GM12878 (cell line): Measurements from ENCODE around the gene FYB1. TPM values are rescaled to one million over a fixed set of nuclear protein-coding genes. Genes with fewer than 3 reads are reported as not detected.

Experiments
- ATAC-seq: fragments of 200-7000 bp; cut with Tn5 transposase; 3 replicates; pipeline ENCODE4 v1.9.1; 2020; ENCODE audit warnings: mild to moderate bottlenecking, moderate library complexity
- BruUV-seq: library from RNA; stranded (reverse); fragments of 400-500 nt; replicated peaks from 2 replicates; lab custom pipeline; 2021; lab: Mats Ljungman, UMichigan
- CTCF ChIA-PET: fragments of 300-600 bp; sonication (Branson Sonifier 250); formaldehyde crosslinking; extraction: SDS; loops from one replicate; lab custom pipeline; 2021; ENCODE audit warnings: inconsistent platforms; lab: Yijun Ruan, JAX
- POLR2A ChIA-PET: fragments of 350-600 bp; formaldehyde crosslinking; extraction: SDS; loops from one replicate; lab custom pipeline; 2021; ENCODE audit warnings: inconsistent platforms; lab: Charles Lee
- RAD21 ChIA-PET: fragments of 300-600 bp; sonication (Branson Sonifier 250); formaldehyde crosslinking; loops from one replicate; lab custom pipeline; 2023; ENCODE audit warnings: antibody characterized with exemption; ENCODE audit not compliant: unreplicated experiment; lab: Charles Lee
- SMC1A ChIA-PET: fragments of 300-600 bp; sonication (Branson Sonifier 250); formaldehyde crosslinking; loops from one replicate; lab custom pipeline; 2023; ENCODE audit not compliant: unreplicated experiment, uncharacterized antibody; lab: Charles Lee
- DNase-seq: peaks from one replicate; pipeline ENCODE4 v3.0.0-alpha.2; 2011; ENCODE audit warnings: low read depth, low spot score
- FAIRE-seq: peaks from 3 replicates; lab custom pipeline; 2011; peaks lifted over from hg19 to GRCh38; lab: Jason Lieb, UNC
- H2AFZ ChIP-seq: 2 replicates; pipeline ENCODE4 v1.6.0; 2011; ENCODE audit warnings: low read depth, low read length, control low read depth; ENCODE audit not compliant: control insufficient read depth
- H3K27ac ChIP-seq: 2 replicates; pipeline ENCODE4 v1.5.1; 2011; ENCODE audit warnings: control low read depth; ENCODE audit not compliant: control insufficient read depth, insufficient read depth
- H3K27me3 ChIP-seq, 2 experiments: replicated peaks in 1 of 2; 2 replicates each; pipeline versions ENCODE4 v1.6.0 to v1.6.1; 2011; ENCODE audit warnings: low read length in 1 of 2; ENCODE audit not compliant: control insufficient read depth in 2 of 2, insufficient read depth in 2 of 2
- H3K36me3 ChIP-seq, 2 experiments: 2 replicates each; pipeline ENCODE4 v1.5.1; 2011; ENCODE audit warnings: low read length in 1 of 2; ENCODE audit not compliant: control insufficient read depth in 2 of 2, insufficient read depth in 2 of 2
- H3K4me1 ChIP-seq: 2 replicates; pipeline ENCODE4 v1.6.1; 2011; ENCODE audit warnings: mild to moderate bottlenecking, low read length, moderate library complexity, mixed read lengths; ENCODE audit not compliant: control insufficient read depth, insufficient read depth
- H3K4me2 ChIP-seq: 2 replicates; pipeline ENCODE4 v1.6.0; 2011; ENCODE audit warnings: control low read depth; ENCODE audit not compliant: control insufficient read depth, insufficient read depth
- H3K4me3 ChIP-seq: fragments of 200-600 bp; sonication (generic); 2 replicates; pipeline ENCODE4 v1.5.1; 2016
- H3K79me2 ChIP-seq: 2 replicates; pipeline ENCODE4 v1.6.0; 2011; ENCODE audit warnings: low read length; ENCODE audit not compliant: control insufficient read depth, insufficient read depth
- H3K9ac ChIP-seq: 2 replicates; pipeline ENCODE4 v1.8.0; 2011; ENCODE audit warnings: low read length, control low read depth, mixed read lengths; ENCODE audit not compliant: control insufficient read depth, insufficient read depth
- H3K9me3 ChIP-seq: replicated peaks from 3 replicates; pipeline ENCODE4 v1.5.1; 2011; ENCODE audit warnings: mild to moderate bottlenecking, low read length; ENCODE audit not compliant: control insufficient read depth, insufficient read depth
- H4K20me1 ChIP-seq: 2 replicates; pipeline ENCODE4 v1.6.0; 2011; ENCODE audit not compliant: control insufficient read depth, insufficient read depth
- ASH2L ChIP-seq: fragments of 300-600, 200-600 bp; sonication (generic); IDR thresholded peaks from 2 replicates; pipeline ENCODE4 v1.6.1; 2017; ENCODE audit warnings: low read depth, mild to moderate bottlenecking, borderline replicate concordance
- EGR1 ChIP-seq, 2 experiments: IDR thresholded peaks; 1 replicate in 1 of 2; 2 replicates in 1 of 2; pipeline ENCODE4 v1.6.1; 2011 to 2012; ENCODE audit warnings: low read depth in 2 of 2, low read length in 2 of 2, borderline replicate concordance in 1 of 2, mild to moderate bottlenecking in 1 of 2, moderate library complexity in 1 of 2
- EP300 ChIP-seq, 2 experiments: fragments of 150-350 bp in 1 of 2; IDR thresholded peaks; 2 replicates each; pipeline ENCODE4 v1.6.1; 2011 to 2012; ENCODE audit warnings: low read depth in 2 of 2, low read length in 2 of 2, borderline replicate concordance in 1 of 2, improper control_type of control experiment in 1 of 2, inconsistent platforms in 1 of 2; ENCODE audit not compliant: control insufficient read depth in 1 of 2
- GABPA ChIP-seq: IDR thresholded peaks from 2 replicates; pipeline ENCODE4 v1.6.1; 2014; ENCODE audit warnings: antibody characterized with exemption, low read depth, mild to moderate bottlenecking, inconsistent platforms
- JUNB ChIP-seq: IDR thresholded peaks from 2 replicates; pipeline ENCODE4 v1.6.1; 2016; ENCODE audit warnings: antibody characterized with exemption, mild to moderate bottlenecking
- MYC ChIP-seq: IDR thresholded peaks from 2 replicates; pipeline ENCODE4 v1.6.1; 2011; ENCODE audit warnings: mild to moderate bottlenecking, low read length, moderate library complexity, inconsistent platforms; ENCODE audit not compliant: insufficient read depth, insufficient replicate concordance, insufficient read length, severe bottlenecking
- PAX8 ChIP-seq: fragments of 450-650 bp; IDR thresholded peaks from 2 replicates; pipeline ENCODE4 v1.6.1; 2017; ENCODE audit warnings: mild to moderate bottlenecking, moderate library complexity
- POLR2A ChIP-seq: IDR thresholded peaks from 2 replicates; pipeline ENCODE4 v1.6.1; 2011; ENCODE audit warnings: low read depth, mild to moderate bottlenecking, low read length
- SIN3A ChIP-seq: IDR thresholded peaks from 2 replicates; pipeline ENCODE4 v1.6.1; 2012; ENCODE audit warnings: low read depth, low read length, improper control_type of control experiment
- SP1 ChIP-seq: IDR thresholded peaks from one replicate; pipeline ENCODE4 v1.6.1; 2011; ENCODE audit warnings: low read depth, low read length
- SUPT20H ChIP-seq: IDR thresholded peaks from 2 replicates; pipeline ENCODE4 v1.6.1; 2011; ENCODE audit warnings: low read depth, mild to moderate bottlenecking, low read length, moderate library complexity, borderline replicate concordance; ENCODE audit not compliant: control insufficient read depth
- ZNF24 ChIP-seq: fragments of 450-650 bp; IDR thresholded peaks from 2 replicates; pipeline ENCODE4 v1.6.1; 2017; ENCODE audit warnings: antibody characterized with exemption, mild to moderate bottlenecking
- WGBS: methylation state at CpG from one replicate; pipeline ENCODE4 v1.1.6; 2016; ENCODE audit warnings: low lambda C conversion rate; ENCODE audit not compliant: insufficient replicate concordance, insufficient coverage; ENCODE audit errors: missing lambda C conversion rate; 5-methylcytosine and 5-hydroxymethylcytosine counted together
- in situ Hi-C: fragments of 300-500 bp; cut with MboI; formaldehyde crosslinking; loops from 9 replicates; pipeline ENCODE4 v1.14.3; 2018; ENCODE audit warnings: mixed read lengths
- intact Hi-C: fragments of 100-400 bp; cut with micrococcal nuclease; formaldehyde crosslinking; loops from one replicate; pipeline ENCODE4 v1.14.2; 2022; ENCODE audit not compliant: unreplicated experiment
- polyA plus RNA-seq, 11 experiments: library from polyadenylated mRNA; depleted of rRNA in 4 of 11; unstranded in 6 of 11; stranded (reverse) in 5 of 11; fragments of >200 nt; fragmentation: Nextera tagmentation in 4 of 11; fragmentation: Illumina TruSeq in 1 of 11; extraction: Ambion mirVana in 4 of 11; extraction: Trizol in 1 of 11; gene quantifications; 1 replicate in 1 of 11; 2 replicates in 10 of 11; pipeline versions ENCODE4 v1.2.1 to v1.2.3, GENCODE V29; 2011 to 2016; ENCODE audit warnings: inconsistent platforms in 2 of 11, missing spikeins in 2 of 11, low read depth in 1 of 11
- total RNA-seq, 4 experiments: library from RNA; depleted of rRNA in 3 of 4; stranded (reverse); fragments of >200 nt in 3 of 4; fragmentation: Illumina TruSeq in 1 of 4; extraction: Trizol in 1 of 4; gene quantifications; 2 replicates each; pipeline versions ENCODE4 v1.2.1 to v1.2.3, GENCODE V29; 2013 to 2021
- TF ChIP-seq, protein P1 (sequence below): fragments of 450-650 bp; formaldehyde crosslinking; IDR thresholded peaks from 2 replicates; pipeline ENCODE4 v1.5.0; 2022; ENCODE audit warnings: mild to moderate bottlenecking, missing genetic modification characterization
- TF ChIP-seq, protein P2 (sequence below): fragments of 450-650 bp; IDR thresholded peaks from 2 replicates; pipeline ENCODE4 v1.6.1; 2017; ENCODE audit warnings: mild to moderate bottlenecking, moderate library complexity
- TF ChIP-seq, protein P3 (sequence below): fragments of 450-650 bp; IDR thresholded peaks from 2 replicates; pipeline ENCODE4 v1.6.1; 2017; ENCODE audit warnings: antibody characterized with exemption, mild to moderate bottlenecking, moderate library complexity

The FYB1 gene
- total and polyA plus RNA-seq, 10 of the 15 experiments (the other 5 are each of a cell fraction or from before 2014, with no cell fraction given): 0.06 to 4.3 (median 0.25) TPM; not detected in 2

DNA sequence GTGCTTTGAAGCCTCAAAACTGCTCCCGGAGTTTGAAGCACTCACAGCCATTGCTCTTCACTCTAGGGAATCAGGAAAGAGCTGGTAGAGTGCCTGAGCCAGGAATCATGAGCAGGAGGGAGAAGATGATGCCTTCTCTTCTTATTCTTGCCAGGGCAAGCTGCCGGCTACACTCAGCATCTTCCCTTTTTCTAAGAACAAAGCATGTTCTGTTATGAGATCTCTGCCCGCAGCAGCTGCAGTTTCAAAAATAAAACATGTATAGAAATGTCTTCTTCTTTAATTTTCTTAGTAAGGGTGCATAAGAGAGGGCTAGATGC is 87.3 kb downstream of the FYB1 start:
- Histone ChIP-seq H3K36me3 (no peaks in the 10 kb centered on the region), H3K4me2 (no peak overlapping the region), H3K4me3 (no peak overlapping the region), H3K9ac (no peak overlapping the region), H2AFZ (no peak overlapping the region), H3K79me2 (no peaks in the 10 kb centered on the region), H4K20me1 (no peaks in the 10 kb centered on the region), H3K9me3 (no peaks in the 10 kb centered on the region), H3K27me3 (no peaks in the 10 kb centered on the region), H3K27ac (no peak overlapping the region), H3K4me1 (no peaks in the 10 kb centered on the region)
- RAD21 ChIA-PET: no interaction called here
- intact Hi-C loops: no loop called here
- no peak for DNase-seq
- in situ Hi-C loops: no loop called here
- SMC1A ChIA-PET: interaction anchor here (1.0 kb wide), 1 partner anchor 690 kb away, joined by 3 read pairs; no protein-coding TSS in a partner anchor
- no peak for ATAC-seq
- POLR2A ChIA-PET: no interaction called here
- no peak for FAIRE-seq
- WGBS: 17% methylated on average over 3 of the region's 3 CpGs
- CTCF ChIA-PET: no interaction called here
- no TSS peak for BruUV-seq
- TF ChIP-seq JUNB (no peak), POLR2A (no peak), EGR1 (IDR thresholded peaks at IDR 0.05; ENCODE audit: borderline replicate concordance in 1 of 2, low read depth in 2 of 2, low read length in 2 of 2) (no peak), GABPA (no peak), ZNF24 (no peak), MYC (no peak), SUPT20H (no peak), SP1 (no peak), PAX8 (no peak), EP300 (IDR thresholded peaks at IDR 0.05; ENCODE audit: borderline replicate concordance in 1 of 2, control insufficient read depth in 1 of 2, low read depth in 2 of 2, low read length in 2 of 2) (no peak), SIN3A (no peak), ASH2L (no peak)
- TF ChIP-seq, protein P1, sequence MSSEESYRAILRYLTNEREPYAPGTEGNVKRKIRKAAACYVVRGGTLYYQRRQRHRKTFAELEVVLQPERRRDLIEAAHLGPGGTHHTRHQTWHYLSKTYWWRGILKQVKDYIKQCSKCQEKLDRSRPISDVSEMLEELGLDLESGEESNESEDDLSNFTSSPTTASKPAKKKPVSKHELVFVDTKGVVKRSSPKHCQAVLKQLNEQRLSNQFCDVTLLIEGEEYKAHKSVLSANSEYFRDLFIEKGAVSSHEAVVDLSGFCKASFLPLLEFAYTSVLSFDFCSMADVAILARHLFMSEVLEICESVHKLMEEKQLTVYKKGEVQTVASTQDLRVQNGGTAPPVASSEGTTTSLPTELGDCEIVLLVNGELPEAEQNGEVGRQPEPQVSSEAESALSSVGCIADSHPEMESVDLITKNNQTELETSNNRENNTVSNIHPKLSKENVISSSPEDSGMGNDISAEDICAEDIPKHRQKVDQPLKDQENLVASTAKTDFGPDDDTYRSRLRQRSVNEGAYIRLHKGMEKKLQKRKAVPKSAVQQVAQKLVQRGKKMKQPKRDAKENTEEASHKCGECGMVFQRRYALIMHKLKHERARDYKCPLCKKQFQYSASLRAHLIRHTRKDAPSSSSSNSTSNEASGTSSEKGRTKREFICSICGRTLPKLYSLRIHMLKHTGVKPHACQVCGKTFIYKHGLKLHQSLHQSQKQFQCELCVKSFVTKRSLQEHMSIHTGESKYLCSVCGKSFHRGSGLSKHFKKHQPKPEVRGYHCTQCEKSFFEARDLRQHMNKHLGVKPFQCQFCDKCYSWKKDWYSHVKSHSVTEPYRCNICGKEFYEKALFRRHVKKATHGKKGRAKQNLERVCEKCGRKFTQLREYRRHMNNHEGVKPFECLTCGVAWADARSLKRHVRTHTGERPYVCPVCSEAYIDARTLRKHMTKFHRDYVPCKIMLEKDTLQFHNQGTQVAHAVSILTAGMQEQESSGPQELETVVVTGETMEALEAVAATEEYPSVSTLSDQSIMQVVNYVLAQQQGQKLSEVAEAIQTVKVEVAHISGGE (CRISPR knock-in tag): no peak
- TF ChIP-seq, protein P2, sequence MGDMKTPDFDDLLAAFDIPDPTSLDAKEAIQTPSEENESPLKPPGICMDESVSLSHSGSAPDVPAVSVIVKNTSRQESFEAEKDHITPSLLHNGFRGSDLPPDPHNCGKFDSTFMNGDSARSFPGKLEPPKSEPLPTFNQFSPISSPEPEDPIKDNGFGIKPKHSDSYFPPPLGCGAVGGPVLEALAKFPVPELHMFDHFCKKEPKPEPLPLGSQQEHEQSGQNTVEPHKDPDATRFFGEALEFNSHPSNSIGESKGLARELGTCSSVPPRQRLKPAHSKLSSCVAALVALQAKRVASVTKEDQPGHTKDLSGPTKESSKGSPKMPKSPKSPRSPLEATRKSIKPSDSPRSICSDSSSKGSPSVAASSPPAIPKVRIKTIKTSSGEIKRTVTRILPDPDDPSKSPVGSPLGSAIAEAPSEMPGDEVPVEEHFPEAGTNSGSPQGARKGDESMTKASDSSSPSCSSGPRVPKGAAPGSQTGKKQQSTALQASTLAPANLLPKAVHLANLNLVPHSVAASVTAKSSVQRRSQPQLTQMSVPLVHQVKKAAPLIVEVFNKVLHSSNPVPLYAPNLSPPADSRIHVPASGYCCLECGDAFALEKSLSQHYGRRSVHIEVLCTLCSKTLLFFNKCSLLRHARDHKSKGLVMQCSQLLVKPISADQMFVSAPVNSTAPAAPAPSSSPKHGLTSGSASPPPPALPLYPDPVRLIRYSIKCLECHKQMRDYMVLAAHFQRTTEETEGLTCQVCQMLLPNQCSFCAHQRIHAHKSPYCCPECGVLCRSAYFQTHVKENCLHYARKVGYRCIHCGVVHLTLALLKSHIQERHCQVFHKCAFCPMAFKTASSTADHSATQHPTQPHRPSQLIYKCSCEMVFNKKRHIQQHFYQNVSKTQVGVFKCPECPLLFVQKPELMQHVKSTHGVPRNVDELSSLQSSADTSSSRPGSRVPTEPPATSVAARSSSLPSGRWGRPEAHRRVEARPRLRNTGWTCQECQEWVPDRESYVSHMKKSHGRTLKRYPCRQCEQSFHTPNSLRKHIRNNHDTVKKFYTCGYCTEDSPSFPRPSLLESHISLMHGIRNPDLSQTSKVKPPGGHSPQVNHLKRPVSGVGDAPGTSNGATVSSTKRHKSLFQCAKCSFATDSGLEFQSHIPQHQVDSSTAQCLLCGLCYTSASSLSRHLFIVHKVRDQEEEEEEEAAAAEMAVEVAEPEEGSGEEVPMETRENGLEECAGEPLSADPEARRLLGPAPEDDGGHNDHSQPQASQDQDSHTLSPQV: no peak
- TF ChIP-seq, protein P3, sequence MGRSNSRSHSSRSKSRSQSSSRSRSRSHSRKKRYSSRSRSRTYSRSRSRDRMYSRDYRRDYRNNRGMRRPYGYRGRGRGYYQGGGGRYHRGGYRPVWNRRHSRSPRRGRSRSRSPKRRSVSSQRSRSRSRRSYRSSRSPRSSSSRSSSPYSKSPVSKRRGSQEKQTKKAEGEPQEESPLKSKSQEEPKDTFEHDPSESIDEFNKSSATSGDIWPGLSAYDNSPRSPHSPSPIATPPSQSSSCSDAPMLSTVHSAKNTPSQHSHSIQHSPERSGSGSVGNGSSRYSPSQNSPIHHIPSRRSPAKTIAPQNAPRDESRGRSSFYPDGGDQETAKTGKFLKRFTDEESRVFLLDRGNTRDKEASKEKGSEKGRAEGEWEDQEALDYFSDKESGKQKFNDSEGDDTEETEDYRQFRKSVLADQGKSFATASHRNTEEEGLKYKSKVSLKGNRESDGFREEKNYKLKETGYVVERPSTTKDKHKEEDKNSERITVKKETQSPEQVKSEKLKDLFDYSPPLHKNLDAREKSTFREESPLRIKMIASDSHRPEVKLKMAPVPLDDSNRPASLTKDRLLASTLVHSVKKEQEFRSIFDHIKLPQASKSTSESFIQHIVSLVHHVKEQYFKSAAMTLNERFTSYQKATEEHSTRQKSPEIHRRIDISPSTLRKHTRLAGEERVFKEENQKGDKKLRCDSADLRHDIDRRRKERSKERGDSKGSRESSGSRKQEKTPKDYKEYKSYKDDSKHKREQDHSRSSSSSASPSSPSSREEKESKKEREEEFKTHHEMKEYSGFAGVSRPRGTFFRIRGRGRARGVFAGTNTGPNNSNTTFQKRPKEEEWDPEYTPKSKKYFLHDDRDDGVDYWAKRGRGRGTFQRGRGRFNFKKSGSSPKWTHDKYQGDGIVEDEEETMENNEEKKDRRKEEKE: no peak
